GM06990 (cell line): Measurements from ENCODE around the gene SSBP4.

Experiments used
- DNase-seq: peaks from one replicate; pipeline ENCODE4 v3.0.0-alpha.2; 2011; ENCODE audit not compliant: insufficient read length; ENCODE audit errors: extremely low read depth
- H3K27me3 ChIP-seq: replicated peaks from 2 replicates; pipeline ENCODE4 v1.6.0; 2011; ENCODE audit warnings: low read length; ENCODE audit not compliant: control insufficient read depth, insufficient read depth
- H3K36me3 ChIP-seq: 2 replicates; pipeline ENCODE4 v1.5.1; 2011; ENCODE audit warnings: low read length; ENCODE audit not compliant: control insufficient read depth, insufficient read depth
- H3K4me3 ChIP-seq: replicated peaks from 2 replicates; pipeline ENCODE4 v1.5.1; 2011; ENCODE audit warnings: low read depth, mild to moderate bottlenecking, control low read depth, low read length
- CTCF ChIP-seq: IDR thresholded peaks from 2 replicates; pipeline ENCODE4 v1.5.1; 2011; ENCODE audit warnings: low read length, control low read depth, mild to moderate bottlenecking, inconsistent platforms; ENCODE audit not compliant: insufficient read depth, poor library complexity, severe bottlenecking

Gene SSBP4

GRCh38 chr19:18444513-18444912 is 25.3 kb downstream of the SSBP4 start:
- H3K27me3 ChIP-seq = no peaks in the 10 kb centered on the region
- no peak for TF ChIP-seq CTCF
- peaks cover 43% of the 10 kb centered on the region for H3K36me3 ChIP-seq
- no peak for DNase-seq
- no peak overlapping the region for H3K4me3 ChIP-seq

GRCh38 chr19:18445262-18445948 is 26.2 kb downstream of the SSBP4 start:
- DNase-seq = no peak
- Histone ChIP-seq H3K27me3 (no peaks in the 10 kb centered on the region), H3K4me3 (no peak overlapping the region), H3K36me3 (peaks cover 52% of the 10 kb centered on the region)
- TF ChIP-seq CTCF = no peak

GRCh38 chr19:18446145-18446810 is 27.1 kb downstream of the SSBP4 start:
- no peaks in the 10 kb centered on the region for H3K27me3 ChIP-seq
- H3K36me3 ChIP-seq = peaks cover 57% of the 10 kb centered on the region
- no peak for TF ChIP-seq CTCF
- H3K4me3 ChIP-seq = no peak overlapping the region
- DNase-seq = no peak

- no peak for DNase-seq
- Histone ChIP-seq H3K36me3 (peaks cover 62% of the 10 kb centered on the region), H3K27me3 (no peaks in the 10 kb centered on the region), H3K4me3 (no peak overlapping the region)
- no peak for TF ChIP-seq CTCF
Measured at GRCh38 chr19:18446811-18447359, 27.7 kb downstream of the SSBP4 start.

GRCh38 chr19:18449552-18449951 is 30.4 kb downstream of the SSBP4 start:
- Histone ChIP-seq H3K36me3 (peaks cover 52% of the 10 kb centered on the region), H3K4me3 (no peak overlapping the region), H3K27me3 (no peaks in the 10 kb centered on the region)
- DNase-seq = no peak
- no peak for TF ChIP-seq CTCF
